Ishikawa (cell line): Measurements from ENCODE around the gene TAS1R1.

Experiments
- CEBPB ChIP-seq: IDR thresholded peaks from 2 replicates; pipeline ENCODE4 v1.6.1; 2012
- CREB1 ChIP-seq: IDR thresholded peaks from 2 replicates; pipeline ENCODE4 v1.6.1; 2012; ENCODE audit warnings: low read depth
- EGR1 ChIP-seq: IDR thresholded peaks from 2 replicates; pipeline ENCODE4 v1.6.1; 2012
- EP300 ChIP-seq: IDR thresholded peaks from 2 replicates; pipeline ENCODE4 v1.6.1; 2012; ENCODE audit warnings: borderline replicate concordance
- MAX ChIP-seq: IDR thresholded peaks from 2 replicates; pipeline ENCODE4 v1.6.1; 2012
- NFIC ChIP-seq: IDR thresholded peaks from 2 replicates; pipeline ENCODE4 v1.6.1; 2012
- RAD21 ChIP-seq: IDR thresholded peaks from 2 replicates; pipeline ENCODE4 v1.6.1; 2012; ENCODE audit warnings: low read depth
- REST ChIP-seq: IDR thresholded peaks from 2 replicates; pipeline ENCODE4 v1.6.1; 2012; ENCODE audit warnings: low read depth, mild to moderate bottlenecking
- TAF1 ChIP-seq: IDR thresholded peaks from 2 replicates; pipeline ENCODE4 v1.6.1; 2012; ENCODE audit warnings: low read depth, mild to moderate bottlenecking
- TEAD4 ChIP-seq: IDR thresholded peaks from 2 replicates; pipeline ENCODE4 v1.6.1; 2012
- USF1 ChIP-seq: IDR thresholded peaks from 2 replicates; pipeline ENCODE4 v1.6.1; 2012
- YY1 ChIP-seq: IDR thresholded peaks from 2 replicates; pipeline ENCODE4 v1.6.1; 2012; ENCODE audit warnings: low read depth
- ZBTB7A ChIP-seq: IDR thresholded peaks from 2 replicates; pipeline ENCODE4 v1.6.1; 2012; ENCODE audit warnings: low read depth

- TF ChIP-seq REST: no peak
- no peak for TF ChIP-seq EGR1
- TF ChIP-seq RAD21: no peak
- no peak for TF ChIP-seq USF1
- no peak for TF ChIP-seq MAX
- no peak for TF ChIP-seq TEAD4
- no peak for TF ChIP-seq TAF1
- TF ChIP-seq EP300: no peak
- TF ChIP-seq CREB1: no peak
- no peak for TF ChIP-seq CEBPB
- TF ChIP-seq ZBTB7A: no peak
- no peak for TF ChIP-seq NFIC
- no peak for TF ChIP-seq YY1
Measured at GRCh38 chr1:6592441-6592840, 37.3 kb downstream of the TAS1R1 start.
